HCT116 (cell line): ENCODE results near the gene TMC3. TPM values are rescaled to one million over a fixed set of nuclear protein-coding genes. Genes with fewer than 3 reads are reported as not detected.

Experiments used
- ATAC-seq: fragments of 200-7000 bp; cut with Tn5 transposase; 2 replicates; pipeline ENCODE4 v1.9.1; 2020; ENCODE audit warnings: mild to moderate bottlenecking, moderate library complexity
- BruUV-seq: library from RNA; stranded (reverse); fragments of 400-500 nt; replicated peaks from 2 replicates; lab custom pipeline; 2021; lab: Mats Ljungman, UMichigan
- CTCF ChIA-PET: fragments of 300-600 bp; sonication (Branson Sonifier 250); formaldehyde crosslinking; loops from one replicate; lab custom pipeline; 2021; ENCODE audit warnings: antibody characterized with exemption; lab: Charles Lee
- POLR2A ChIA-PET: fragments of 300-600, 350-600 bp; sonication (Branson Sonifier 250); formaldehyde crosslinking; loops from one replicate; lab custom pipeline; 2021; ENCODE audit warnings: antibody characterized with exemption; lab: Charles Lee
- RAD21 ChIA-PET, 2 experiments: fragments of 300-600 bp; sonication (Branson Sonifier 250); formaldehyde crosslinking; loops; one replicate each; lab custom pipeline; 2023; ENCODE audit warnings: low total read pairs in 2 of 2; ENCODE audit not compliant: uncharacterized antibody in 2 of 2, unreplicated experiment in 2 of 2, low non-redundant PET in 1 of 2; lab: Charles Lee
- DNase-seq: peaks from one replicate; pipeline ENCODE4 v3.0.0-alpha.2; 2010; ENCODE audit warnings: low read depth, low spot score
- H2AFZ ChIP-seq: fragments of 200-600 bp; shearing (Covaris generic), sonication (generic); 2 replicates; pipeline ENCODE4 v1.6.1; 2017; ENCODE audit warnings: low read depth, mixed run types, mixed read lengths, antibody characterized with exemption, low read length; ENCODE audit not compliant: poor library complexity, severe bottlenecking
- H3K27ac ChIP-seq: 2 replicates; pipeline ENCODE4 v1.5.1; 2012; ENCODE audit warnings: low read depth, low read length
- H3K27me3 ChIP-seq: fragments of 200-600 bp; sonication (generic); 2 replicates; pipeline ENCODE4 v1.6.1; 2016; ENCODE audit warnings: mixed run types, low read length, mixed read lengths; ENCODE audit not compliant: insufficient read depth
- H3K36me3 ChIP-seq, 2 experiments: fragments of 200-500 bp in 1 of 2; fragments of 200-600 bp in 1 of 2; sonication (Bioruptor generic) in 1 of 2; sonication (generic) in 1 of 2; 2 replicates each; pipeline versions ENCODE4 v1.5.1 to v1.6.1; 2014 to 2016; ENCODE audit warnings: low read length in 2 of 2, inconsistent platforms in 1 of 2, mixed read lengths in 1 of 2, mixed run types in 1 of 2; ENCODE audit not compliant: insufficient read depth in 2 of 2, control insufficient read depth in 1 of 2
- H3K4me1 ChIP-seq, 2 experiments: fragments of 200-600 bp in 1 of 2; sonication (generic) in 1 of 2; 2 replicates each; pipeline versions ENCODE4 v1.5.1 to v1.6.1; 2012 to 2017; ENCODE audit warnings: low read length in 2 of 2, inconsistent platforms in 1 of 2, mild to moderate bottlenecking in 1 of 2, mixed read lengths in 1 of 2, mixed run types in 1 of 2, moderate library complexity in 1 of 2; ENCODE audit not compliant: insufficient read depth in 2 of 2, control insufficient read depth in 1 of 2
- H3K4me2 ChIP-seq: fragments of 200-600 bp; sonication (generic); 2 replicates; pipeline ENCODE4 v1.6.1; 2017; ENCODE audit warnings: mixed run types, low read length, mixed read lengths
- H3K4me3 ChIP-seq, 2 experiments: fragments of 200-600 bp in 1 of 2; sonication (generic) in 1 of 2; replicated peaks in 1 of 2; 2 replicates each; pipeline ENCODE4 v1.5.1; 2011 to 2016; ENCODE audit warnings: low read length in 2 of 2, control low read depth in 1 of 2, low read depth in 1 of 2, mild to moderate bottlenecking in 1 of 2, mixed read lengths in 1 of 2, mixed run types in 1 of 2
- H3K79me2 ChIP-seq: fragments of 200-600 bp; sonication (generic); 2 replicates; pipeline ENCODE4 v1.6.1; 2017; ENCODE audit warnings: mild to moderate bottlenecking, mixed run types, low read length, moderate library complexity, mixed read lengths; ENCODE audit not compliant: insufficient read depth
- H3K9ac ChIP-seq: fragments of 200-600 bp; sonication (generic); 2 replicates; pipeline ENCODE4 v1.6.1; 2016; ENCODE audit warnings: low read length, mixed read lengths
- H3K9me2 ChIP-seq: fragments of 200-600 bp; sonication (generic), shearing (Covaris generic); 2 replicates; pipeline ENCODE4 v1.6.1; 2017; ENCODE audit warnings: mixed run types, mild to moderate bottlenecking, moderate library complexity; ENCODE audit not compliant: insufficient read depth
- H3K9me3 ChIP-seq, 2 experiments: fragments of 200-500 bp in 1 of 2; fragments of 200-600 bp in 1 of 2; sonication (Bioruptor generic) in 1 of 2; sonication (generic) in 1 of 2; 2 replicates each; pipeline ENCODE4 v1.6.1; 2014 to 2017; ENCODE audit warnings: low read length in 2 of 2, mixed read lengths in 2 of 2, inconsistent platforms in 1 of 2, low read depth in 1 of 2, mild to moderate bottlenecking in 1 of 2, mixed run types in 1 of 2, moderate library complexity in 1 of 2; ENCODE audit not compliant: control insufficient read depth in 1 of 2, insufficient read depth in 1 of 2
- H4K20me1 ChIP-seq: fragments of 200-600 bp; sonication (generic), shearing (Covaris generic); 2 replicates; pipeline ENCODE4 v1.6.1; 2017; ENCODE audit warnings: mixed run types, mild to moderate bottlenecking, moderate library complexity; ENCODE audit not compliant: insufficient read depth
- EGR1 ChIP-seq: IDR thresholded peaks from 2 replicates; pipeline ENCODE4 v1.6.1; 2012; ENCODE audit warnings: low read depth
- EZH2phosphoT487 ChIP-seq: fragments of 200-600 bp; IDR thresholded peaks from 2 replicates; pipeline ENCODE4 v1.6.1; 2018; ENCODE audit warnings: antibody characterized with exemption, borderline replicate concordance
- JUND ChIP-seq: IDR thresholded peaks from 2 replicates; pipeline ENCODE4 v1.6.1; 2012
- POLR2A ChIP-seq: IDR thresholded peaks from 2 replicates; pipeline ENCODE4 v1.7.0; 2011; ENCODE audit warnings: borderline replicate concordance; ENCODE audit not compliant: insufficient read depth, insufficient read length; ENCODE audit errors: extremely low read depth
- SRF ChIP-seq: IDR thresholded peaks from 2 replicates; pipeline ENCODE4 v1.6.1; 2012; ENCODE audit warnings: low read depth
- TCF7L2 ChIP-seq: IDR thresholded peaks from 2 replicates; pipeline ENCODE4 v1.7.0; 2011; ENCODE audit warnings: borderline replicate concordance, inconsistent platforms; ENCODE audit not compliant: insufficient read depth, insufficient read length; ENCODE audit errors: extremely low read depth
- ZNF274 ChIP-seq: fragments of 200-500 bp; sonication (Bioruptor generic); IDR thresholded peaks from 2 replicates; pipeline ENCODE4 v1.6.1; 2014; ENCODE audit warnings: mild to moderate bottlenecking, low read depth, low read length, inconsistent platforms
- intact Hi-C: fragments of 100-400 bp; cut with micrococcal nuclease; formaldehyde crosslinking; loops from 2 replicates; pipeline ENCODE4 v1.10.0; 2022
- total RNA-seq: library from RNA; stranded (reverse); gene quantifications from one replicate; pipeline ENCODE4 v1.2.1, GENCODE V29; 2021; ENCODE audit not compliant: unreplicated experiment
- TF ChIP-seq, protein P1 (sequence below), 3 experiments: fragments of 200-600 bp in 1 of 3; sonication (generic) in 1 of 3; IDR thresholded peaks in 2 of 3; conservative IDR thresholded peaks in 1 of 3; 2 replicates each; pipeline ENCODE4 v1.5.1; 2012 to 2017; ENCODE audit warnings: low read depth in 2 of 3, low read length in 2 of 3, antibody characterized with exemption in 1 of 3, borderline replicate concordance in 1 of 3, control low read depth in 1 of 3, mild to moderate bottlenecking in 1 of 3, mixed read lengths in 1 of 3, mixed run types in 1 of 3, moderate library complexity in 1 of 3; ENCODE audit not compliant: insufficient read depth in 1 of 3
- TF ChIP-seq, protein P2 (sequence below): IDR thresholded peaks from 2 replicates; pipeline ENCODE4 v1.6.1; 2012; ENCODE audit warnings: low read depth

The TMC3 gene
- total RNA-seq, 1 experiment from 2014 or later, result not detected

DNA sequence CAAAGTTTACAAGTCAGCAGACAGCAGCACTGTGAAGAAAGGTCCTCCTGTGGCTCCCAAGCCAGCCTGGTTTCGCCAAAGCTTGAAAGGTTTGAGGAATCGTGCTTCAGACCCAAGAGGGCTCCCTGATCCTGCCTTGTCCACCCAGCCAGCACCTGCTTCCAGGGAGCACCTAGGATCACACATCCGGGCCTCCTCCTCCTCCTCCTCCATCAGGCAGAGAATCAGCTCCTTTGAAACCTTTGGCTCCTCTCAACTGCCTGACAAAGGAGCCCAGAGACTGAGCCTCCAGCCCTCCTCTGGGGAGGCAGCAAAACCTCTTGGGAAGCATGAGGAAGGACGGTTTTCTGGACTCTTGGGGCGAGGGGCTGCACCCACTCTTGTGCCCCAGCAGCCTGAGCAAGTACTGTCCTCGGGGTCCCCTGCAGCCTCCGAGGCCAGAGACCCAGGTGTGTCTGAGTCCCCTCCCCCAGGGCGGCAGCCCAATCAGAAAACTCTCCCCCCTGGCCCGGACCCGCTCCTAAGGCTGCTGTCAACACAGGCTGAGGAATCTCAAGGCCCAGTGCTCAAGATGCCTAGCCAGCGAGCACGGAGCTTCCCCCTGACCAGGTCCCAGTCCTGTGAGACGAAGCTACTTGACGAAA is 74.3 kb downstream of the TMC3 start:
- Histone ChIP-seq H3K27ac (no peak overlapping the region), H3K4me3 (no peak overlapping the region), H3K27me3 (no peaks in the 10 kb centered on the region), H3K9me2 (no peaks in the 10 kb centered on the region), H3K9ac (no peak overlapping the region), H3K36me3 (no peaks in the 10 kb centered on the region), H3K4me1 (peaks cover 11 to 22% of the 10 kb centered on the region in 2 experiments), H3K4me2 (no peak overlapping the region), H3K79me2 (no peaks in the 10 kb centered on the region), H2AFZ (no peak overlapping the region), H4K20me1 (no peaks in the 10 kb centered on the region), H3K9me3 (no peaks in the 10 kb centered on the region)
- ATAC-seq, result no peak
- BruUV-seq, result no TSS peak
- intact Hi-C loops, result no loop called here
- ChIA-PET CTCF (no interaction called here), RAD21 (interaction anchor here in 1 of 2 experiments (0.5 kb wide), 1 partner anchor 299 kb away, joined by 3 read pairs; the partner anchor contains the start of gene TLNRD1), POLR2A (no interaction called here)
- DNase-seq, result no peak
- TF ChIP-seq, protein P1, sequence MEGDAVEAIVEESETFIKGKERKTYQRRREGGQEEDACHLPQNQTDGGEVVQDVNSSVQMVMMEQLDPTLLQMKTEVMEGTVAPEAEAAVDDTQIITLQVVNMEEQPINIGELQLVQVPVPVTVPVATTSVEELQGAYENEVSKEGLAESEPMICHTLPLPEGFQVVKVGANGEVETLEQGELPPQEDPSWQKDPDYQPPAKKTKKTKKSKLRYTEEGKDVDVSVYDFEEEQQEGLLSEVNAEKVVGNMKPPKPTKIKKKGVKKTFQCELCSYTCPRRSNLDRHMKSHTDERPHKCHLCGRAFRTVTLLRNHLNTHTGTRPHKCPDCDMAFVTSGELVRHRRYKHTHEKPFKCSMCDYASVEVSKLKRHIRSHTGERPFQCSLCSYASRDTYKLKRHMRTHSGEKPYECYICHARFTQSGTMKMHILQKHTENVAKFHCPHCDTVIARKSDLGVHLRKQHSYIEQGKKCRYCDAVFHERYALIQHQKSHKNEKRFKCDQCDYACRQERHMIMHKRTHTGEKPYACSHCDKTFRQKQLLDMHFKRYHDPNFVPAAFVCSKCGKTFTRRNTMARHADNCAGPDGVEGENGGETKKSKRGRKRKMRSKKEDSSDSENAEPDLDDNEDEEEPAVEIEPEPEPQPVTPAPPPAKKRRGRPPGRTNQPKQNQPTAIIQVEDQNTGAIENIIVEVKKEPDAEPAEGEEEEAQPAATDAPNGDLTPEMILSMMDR (IDR thresholded peaks at IDR 0.05 in 2 of 3, conservative IDR thresholded peaks at IDR 0.05 in 1 of 3; ENCODE audit: borderline replicate concordance in 1 of 3, insufficient read depth in 1 of 3, low read depth in 2 of 3, low read length in 2 of 3), result no peak
- TF ChIP-seq EGR1 (no peak), TCF7L2 (no peak)

- Histone ChIP-seq H3K9ac (no peak overlapping the region), H3K4me3 (no peak overlapping the region), H3K36me3 (no peaks in the 10 kb centered on the region), H3K4me2 (no peak overlapping the region), H2AFZ (no peak overlapping the region), H3K27me3 (no peaks in the 10 kb centered on the region), H3K9me2 (no peaks in the 10 kb centered on the region), H3K9me3 (no peaks in the 10 kb centered on the region), H3K79me2 (no peaks in the 10 kb centered on the region), H3K4me1 (peaks cover 11 to 22% of the 10 kb centered on the region in 2 experiments), H4K20me1 (no peaks in the 10 kb centered on the region), H3K27ac (no peak overlapping the region)
- intact Hi-C loops, result no loop called here
- DNase-seq, result no peak
- TF ChIP-seq, protein P2, sequence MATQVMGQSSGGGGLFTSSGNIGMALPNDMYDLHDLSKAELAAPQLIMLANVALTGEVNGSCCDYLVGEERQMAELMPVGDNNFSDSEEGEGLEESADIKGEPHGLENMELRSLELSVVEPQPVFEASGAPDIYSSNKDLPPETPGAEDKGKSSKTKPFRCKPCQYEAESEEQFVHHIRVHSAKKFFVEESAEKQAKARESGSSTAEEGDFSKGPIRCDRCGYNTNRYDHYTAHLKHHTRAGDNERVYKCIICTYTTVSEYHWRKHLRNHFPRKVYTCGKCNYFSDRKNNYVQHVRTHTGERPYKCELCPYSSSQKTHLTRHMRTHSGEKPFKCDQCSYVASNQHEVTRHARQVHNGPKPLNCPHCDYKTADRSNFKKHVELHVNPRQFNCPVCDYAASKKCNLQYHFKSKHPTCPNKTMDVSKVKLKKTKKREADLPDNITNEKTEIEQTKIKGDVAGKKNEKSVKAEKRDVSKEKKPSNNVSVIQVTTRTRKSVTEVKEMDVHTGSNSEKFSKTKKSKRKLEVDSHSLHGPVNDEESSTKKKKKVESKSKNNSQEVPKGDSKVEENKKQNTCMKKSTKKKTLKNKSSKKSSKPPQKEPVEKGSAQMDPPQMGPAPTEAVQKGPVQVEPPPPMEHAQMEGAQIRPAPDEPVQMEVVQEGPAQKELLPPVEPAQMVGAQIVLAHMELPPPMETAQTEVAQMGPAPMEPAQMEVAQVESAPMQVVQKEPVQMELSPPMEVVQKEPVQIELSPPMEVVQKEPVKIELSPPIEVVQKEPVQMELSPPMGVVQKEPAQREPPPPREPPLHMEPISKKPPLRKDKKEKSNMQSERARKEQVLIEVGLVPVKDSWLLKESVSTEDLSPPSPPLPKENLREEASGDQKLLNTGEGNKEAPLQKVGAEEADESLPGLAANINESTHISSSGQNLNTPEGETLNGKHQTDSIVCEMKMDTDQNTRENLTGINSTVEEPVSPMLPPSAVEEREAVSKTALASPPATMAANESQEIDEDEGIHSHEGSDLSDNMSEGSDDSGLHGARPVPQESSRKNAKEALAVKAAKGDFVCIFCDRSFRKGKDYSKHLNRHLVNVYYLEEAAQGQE, result no peak
- TF ChIP-seq ZNF274 (no peak), JUND (no peak), EZH2phosphoT487 (no peak), TCF7L2 (no peak), POLR2A (no peak), SRF (no peak)
- POLR2A ChIA-PET, result no interaction called here
- BruUV-seq, result no TSS peak
- CTCF ChIA-PET, result no interaction called here
- ATAC-seq, result no peak
- RAD21 ChIA-PET, result no interaction called here
Measured at GRCh38 chr15:81299156-81299555, 74.9 kb downstream of the TMC3 start.
